Suprapubic skin (tissue), 4 donors: ENCODE data around the gene NUMA1. TPM values are rescaled to one million over a fixed set of nuclear protein-coding genes. Genes with fewer than 3 reads are reported as not detected.
A peak's percentile ranks its signal among the peaks of the same experiment; 100 is the strongest.

ENCODE experiments used
- DNase-seq, 2 donors: peaks; one replicate each; pipeline ENCODE4 v3.0.0-alpha.2; 2019; ENCODE audit warnings: low spot score in 2 of 2
- H3K27ac ChIP-seq: fragments of 200-600 bp; sonication (generic); one replicate; pipeline ENCODE4 v1.5.1; 2019
- H3K27me3 ChIP-seq: fragments of 200-600 bp; sonication (generic); one replicate; pipeline ENCODE4 v1.5.1; 2019
- H3K36me3 ChIP-seq: fragments of 200-600 bp; sonication (generic); one replicate; pipeline ENCODE4 v1.5.1; 2019
- H3K4me1 ChIP-seq: fragments of 200-600 bp; sonication (generic); one replicate; pipeline ENCODE4 v1.5.1; 2019
- H3K4me3 ChIP-seq: fragments of 200-600 bp; sonication (generic); one replicate; pipeline ENCODE4 v1.5.1; 2019; ENCODE audit warnings: mild to moderate bottlenecking
- H3K9me3 ChIP-seq: fragments of 200-600 bp; sonication (generic); one replicate; pipeline ENCODE4 v1.5.1; 2019
- EP300 ChIP-seq: sonication (generic); formaldehyde crosslinking; IDR thresholded peaks from one replicate; pipeline ENCODE4 v1.6.1; 2017; ENCODE audit warnings: antibody characterized with exemption
- POLR2A ChIP-seq, 2 donors: fragments of 450-650 bp; IDR thresholded peaks; one replicate each; pipeline ENCODE4 v1.6.1; 2017; ENCODE audit warnings: antibody characterized with exemption in 2 of 2, mild to moderate bottlenecking in 2 of 2, moderate library complexity in 2 of 2
- POLR2AphosphoS5 ChIP-seq, 3 donors: sonication (generic); formaldehyde crosslinking; IDR thresholded peaks; one replicate each; pipeline ENCODE4 v1.6.1; 2017; ENCODE audit warnings: antibody characterized with exemption in 3 of 3
- WGBS: methylation state at CpG from one replicate; pipeline ENCODE4 v1.1.5; 2018; 5-methylcytosine and 5-hydroxymethylcytosine counted together
- total RNA-seq, 4 donors: library from RNA; depleted of rRNA; stranded (reverse); fragments of >200 nt; gene quantifications; one replicate each; pipeline ENCODE4 v1.1.0, GENCODE V29; 2016
- TF ChIP-seq, protein P1 (sequence below), 2 donors: fragments of 200-600 bp in 1 of 2; fragments of 450-650 bp in 1 of 2; sonication (generic) in 1 of 2; IDR thresholded peaks; one replicate each; pipeline ENCODE4 v1.5.1; 2016 to 2019; ENCODE audit warnings: antibody characterized with exemption in 2 of 2, mild to moderate bottlenecking in 1 of 2, moderate library complexity in 1 of 2

NUMA1 gene
- total RNA-seq, 4 donors from 2014 or later: 296 to 845 (median 452) TPM

DNA sequence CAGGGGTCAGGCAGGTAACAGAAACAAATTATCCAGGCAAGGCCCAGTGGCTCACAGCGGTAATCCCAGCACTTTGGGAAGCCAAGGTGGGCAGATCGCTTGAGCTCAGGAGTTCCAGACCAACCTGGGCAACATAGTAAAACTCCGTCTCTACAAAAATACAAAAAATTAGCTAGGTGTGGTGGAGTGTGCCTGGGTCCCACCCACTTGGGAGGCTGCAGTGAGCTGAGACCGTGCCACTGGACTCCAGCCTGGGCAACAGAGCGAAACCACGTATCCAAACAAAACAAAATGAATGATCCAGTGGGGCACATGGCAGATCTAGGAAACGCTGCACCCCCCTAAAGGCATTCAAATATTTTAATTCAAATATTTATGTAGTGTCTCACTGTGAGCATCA lies 9.9 kb downstream of the NUMA1 start:
- Histone ChIP-seq H3K36me3 (peaks cover 3% of the 10 kb centered on the region), H3K9me3 (no peaks in the 10 kb centered on the region), H3K27me3 (no peaks in the 10 kb centered on the region), H3K4me1 (peaks cover 61% of the 10 kb centered on the region), H3K27ac (peak overlapping the region; percentile 82), H3K4me3 (no peak overlapping the region)
- 94% methylated on average over 7 of the region's 7 CpGs for WGBS
- DNase-seq: no peak
- no peak for TF ChIP-seq POLR2AphosphoS5 (IDR thresholded peaks at IDR 0.05)
- TF ChIP-seq POLR2A (IDR thresholded peaks at IDR 0.05): no peak
- TF ChIP-seq, protein P1, sequence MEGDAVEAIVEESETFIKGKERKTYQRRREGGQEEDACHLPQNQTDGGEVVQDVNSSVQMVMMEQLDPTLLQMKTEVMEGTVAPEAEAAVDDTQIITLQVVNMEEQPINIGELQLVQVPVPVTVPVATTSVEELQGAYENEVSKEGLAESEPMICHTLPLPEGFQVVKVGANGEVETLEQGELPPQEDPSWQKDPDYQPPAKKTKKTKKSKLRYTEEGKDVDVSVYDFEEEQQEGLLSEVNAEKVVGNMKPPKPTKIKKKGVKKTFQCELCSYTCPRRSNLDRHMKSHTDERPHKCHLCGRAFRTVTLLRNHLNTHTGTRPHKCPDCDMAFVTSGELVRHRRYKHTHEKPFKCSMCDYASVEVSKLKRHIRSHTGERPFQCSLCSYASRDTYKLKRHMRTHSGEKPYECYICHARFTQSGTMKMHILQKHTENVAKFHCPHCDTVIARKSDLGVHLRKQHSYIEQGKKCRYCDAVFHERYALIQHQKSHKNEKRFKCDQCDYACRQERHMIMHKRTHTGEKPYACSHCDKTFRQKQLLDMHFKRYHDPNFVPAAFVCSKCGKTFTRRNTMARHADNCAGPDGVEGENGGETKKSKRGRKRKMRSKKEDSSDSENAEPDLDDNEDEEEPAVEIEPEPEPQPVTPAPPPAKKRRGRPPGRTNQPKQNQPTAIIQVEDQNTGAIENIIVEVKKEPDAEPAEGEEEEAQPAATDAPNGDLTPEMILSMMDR (IDR thresholded peaks at IDR 0.05): no peak
- no peak for TF ChIP-seq EP300

DNA sequence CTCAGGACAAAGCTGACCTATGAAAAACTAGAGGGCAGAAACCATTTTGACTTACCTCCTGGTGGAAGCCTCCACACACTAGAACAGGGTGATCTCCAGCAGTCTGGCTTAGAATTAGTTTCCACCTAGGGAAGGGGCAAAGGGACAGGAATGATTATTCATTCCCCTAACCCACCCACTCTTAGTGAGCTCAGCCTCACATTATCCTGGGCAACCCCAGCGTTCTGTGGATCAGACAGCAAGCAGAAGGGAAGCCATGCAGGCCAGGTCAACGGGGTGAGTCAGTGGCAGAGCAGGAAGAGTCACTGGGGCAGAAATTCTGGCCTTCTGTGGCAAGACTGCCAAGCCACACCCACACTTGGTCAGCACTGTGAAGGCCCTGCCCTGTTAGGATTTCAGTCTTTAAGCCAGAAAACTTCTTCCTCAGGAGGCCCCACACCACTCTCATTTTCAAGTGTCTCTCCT lies 10.5 kb downstream of the NUMA1 start:
- no peaks in the 10 kb centered on the region for H3K9me3 ChIP-seq
- H3K4me3 ChIP-seq: no peak overlapping the region
- H3K27me3 ChIP-seq: no peaks in the 10 kb centered on the region
- peaks cover 3% of the 10 kb centered on the region for H3K36me3 ChIP-seq
- WGBS: 7% methylated on average over 2 of the region's 2 CpGs
- peaks cover 61% of the 10 kb centered on the region for H3K4me1 ChIP-seq
- H3K27ac ChIP-seq: peak overlapping the region; percentile 82
- TF ChIP-seq, protein P1 (IDR thresholded peaks at IDR 0.05): no peak
- peak in 1 of 2 donors; percentile 17 for TF ChIP-seq POLR2A (IDR thresholded peaks at IDR 0.05)
- no peak for TF ChIP-seq EP300
- no peak for TF ChIP-seq POLR2AphosphoS5 (IDR thresholded peaks at IDR 0.05)
- peak; percentile 89 to 91 for DNase-seq

DNA sequence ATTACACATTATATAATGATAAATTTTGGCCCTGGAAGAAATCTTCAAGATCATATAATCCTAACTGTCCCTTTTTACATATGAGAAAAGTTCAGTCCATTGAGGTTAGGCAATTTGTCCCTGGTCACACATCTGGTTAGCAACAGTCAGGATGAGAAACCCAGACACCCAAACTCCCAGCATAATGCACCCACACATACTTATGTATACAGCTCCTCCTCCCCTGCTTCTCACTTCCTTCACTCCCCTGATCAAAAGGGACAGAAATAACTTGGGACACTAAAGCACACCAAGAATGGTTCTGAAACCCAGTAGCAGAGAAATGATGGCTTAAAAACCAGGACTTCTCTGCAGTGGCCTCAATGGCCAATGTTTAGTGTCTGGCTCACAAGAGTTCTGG lies 11.1 kb downstream of the NUMA1 start:
- H3K36me3 ChIP-seq: peaks cover 3% of the 10 kb centered on the region
- no peaks in the 10 kb centered on the region for H3K27me3 ChIP-seq
- no peak overlapping the region for H3K4me3 ChIP-seq
- no peaks in the 10 kb centered on the region for H3K9me3 ChIP-seq
- no peak for DNase-seq
- H3K4me1 ChIP-seq: peaks cover 61% of the 10 kb centered on the region
- no peak for TF ChIP-seq POLR2A (IDR thresholded peaks at IDR 0.05)
- TF ChIP-seq, protein P1 (IDR thresholded peaks at IDR 0.05): no peak
- TF ChIP-seq EP300: no peak
- TF ChIP-seq POLR2AphosphoS5 (IDR thresholded peaks at IDR 0.05): no peak
- peak overlapping the region; percentile 82 for H3K27ac ChIP-seq

DNA sequence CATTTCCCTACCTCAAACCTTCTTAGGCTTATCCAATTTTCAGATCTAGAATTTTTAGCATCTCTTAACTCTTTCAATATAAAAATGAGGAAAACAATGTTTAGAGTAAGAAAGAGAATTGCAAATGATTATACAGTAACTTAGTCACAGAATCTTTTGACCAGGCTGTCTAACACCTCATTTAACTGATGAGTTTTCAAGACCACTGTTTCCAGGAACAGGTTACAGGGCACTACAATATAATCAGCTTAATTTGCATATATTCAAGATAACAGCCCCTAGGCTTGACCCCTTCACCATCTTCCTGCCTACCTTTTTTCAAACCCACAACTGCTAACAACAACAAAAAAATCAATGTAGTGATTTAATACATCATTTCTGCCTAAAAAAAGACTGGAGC lies 12.7 kb downstream of the NUMA1 start:
- H3K27ac ChIP-seq: peak overlapping the region; percentile 34
- peaks cover 61% of the 10 kb centered on the region for H3K4me1 ChIP-seq
- no peak for TF ChIP-seq POLR2AphosphoS5 (IDR thresholded peaks at IDR 0.05)
- TF ChIP-seq POLR2A (IDR thresholded peaks at IDR 0.05): no peak
- no peak for TF ChIP-seq EP300
- TF ChIP-seq, protein P1 (IDR thresholded peaks at IDR 0.05): no peak
- no peaks in the 10 kb centered on the region for H3K27me3 ChIP-seq
- no peak for DNase-seq
- no peaks in the 10 kb centered on the region for H3K9me3 ChIP-seq
- peaks cover 6% of the 10 kb centered on the region for H3K36me3 ChIP-seq
- no peak overlapping the region for H3K4me3 ChIP-seq

DNA sequence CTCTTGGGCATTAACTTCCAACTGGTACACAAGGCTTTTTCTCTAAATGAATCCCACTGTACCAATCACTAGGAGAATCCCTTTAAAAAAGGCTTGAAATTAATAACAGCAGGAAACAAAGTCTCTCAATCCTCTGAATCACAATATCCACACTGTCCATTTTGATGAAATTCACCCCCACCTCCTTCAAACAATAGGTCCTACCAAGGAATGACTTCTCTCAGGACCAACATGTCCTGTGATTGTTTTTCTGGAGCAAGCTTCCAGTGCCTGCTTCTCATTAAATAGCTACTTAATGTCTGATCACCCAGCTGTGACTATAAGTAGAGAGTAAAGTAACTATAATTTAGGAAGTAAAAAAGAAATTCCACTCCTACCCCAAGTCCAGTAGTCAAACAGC lies 13.1 kb downstream of the NUMA1 start:
- H3K36me3 ChIP-seq: peaks cover 9% of the 10 kb centered on the region
- no peaks in the 10 kb centered on the region for H3K9me3 ChIP-seq
- H3K4me1 ChIP-seq: peaks cover 58% of the 10 kb centered on the region
- no peak for DNase-seq
- TF ChIP-seq, protein P1 (IDR thresholded peaks at IDR 0.05): no peak
- TF ChIP-seq POLR2A (IDR thresholded peaks at IDR 0.05) (no peak), POLR2AphosphoS5 (IDR thresholded peaks at IDR 0.05) (no peak), EP300 (no peak)
- peak overlapping the region; percentile 44 for H3K27ac ChIP-seq
- no peak overlapping the region for H3K4me3 ChIP-seq
- no peaks in the 10 kb centered on the region for H3K27me3 ChIP-seq
